ENCODE results near the gene SENP1.

The SENP1 gene

GRCh38 chr12:48019639-48020265 lies 86.1 kb downstream of the SENP1 start:
- no peak for DNase-seq (ENCODE audit: extremely low read depth in 1 of 2, low read depth in 1 of 2)

GRCh38 chr12:48018618-48018995 lies 87.3 kb downstream of the SENP1 start:
- no peak for DNase-seq (ENCODE audit: extremely low read depth in 1 of 2, low read depth in 1 of 2)

- no peak for DNase-seq (ENCODE audit: extremely low read depth in 1 of 2, low read depth in 1 of 2)
Measured at GRCh38 chr12:48017921-48018617, 87.8 kb downstream of the SENP1 start.

- no peak for DNase-seq (ENCODE audit: extremely low read depth in 1 of 2, low read depth in 1 of 2)
Measured at GRCh38 chr12:48017496-48017895, 88.4 kb downstream of the SENP1 start.

GRCh38 chr12:48016373-48017020 lies 89.4 kb downstream of the SENP1 start:
- DNase-seq (ENCODE audit: extremely low read depth in 1 of 2, low read depth in 1 of 2): no peak

GRCh38 chr12:48015954-48016353 lies 89.9 kb downstream of the SENP1 start:
- no peak for DNase-seq (ENCODE audit: extremely low read depth in 1 of 2, low read depth in 1 of 2)

GRCh38 chr12:48015129-48015528 lies 90.8 kb downstream of the SENP1 start:
- DNase-seq (ENCODE audit: extremely low read depth in 1 of 2, low read depth in 1 of 2): no peak

GRCh38 chr12:48013287-48013686 lies 92.6 kb downstream of the SENP1 start:
- no peak for DNase-seq (ENCODE audit: extremely low read depth in 1 of 2, low read depth in 1 of 2)

GRCh38 chr12:48012070-48012469 lies 93.8 kb downstream of the SENP1 start:
- DNase-seq (ENCODE audit: extremely low read depth in 1 of 2, low read depth in 1 of 2): no peak

GRCh38 chr12:48010366-48010970 lies 95.4 kb downstream of the SENP1 start:
- DNase-seq (ENCODE audit: extremely low read depth in 1 of 2, low read depth in 1 of 2): no peak

- no peak for DNase-seq (ENCODE audit: extremely low read depth in 1 of 2, low read depth in 1 of 2)
Measured at GRCh38 chr12:48009471-48009870, 96.4 kb downstream of the SENP1 start.

- DNase-seq (ENCODE audit: extremely low read depth in 1 of 2, low read depth in 1 of 2): no peak
Measured at GRCh38 chr12:48008950-48009349, 96.9 kb downstream of the SENP1 start.

- DNase-seq (ENCODE audit: extremely low read depth in 1 of 2, low read depth in 1 of 2): no peak
Measured at GRCh38 chr12:48008349-48008748, 97.5 kb downstream of the SENP1 start.

- no peak for DNase-seq (ENCODE audit: extremely low read depth in 1 of 2, low read depth in 1 of 2)
Measured at GRCh38 chr12:48007206-48007605, 98.7 kb downstream of the SENP1 start.

- DNase-seq (ENCODE audit: extremely low read depth in 1 of 2, low read depth in 1 of 2): no peak
Measured at GRCh38 chr12:48005750-48006021, 100.2 kb downstream of the SENP1 start.

- no peak for DNase-seq (ENCODE audit: extremely low read depth in 1 of 2, low read depth in 1 of 2)
Measured at GRCh38 chr12:48005001-48005749, 100.7 kb downstream of the SENP1 start.

GRCh38 chr12:48004053-48004941 lies 101.6 kb downstream of the SENP1 start, which contains the start of gene COL2A1:
TSS of gene COL2A1 (minus strand) at chr12:48004476. CDS start at chr12:48004321, 155 bp downstream.
- DNase-seq (ENCODE audit: extremely low read depth in 1 of 2, low read depth in 1 of 2): no peak

- DNase-seq (ENCODE audit: extremely low read depth in 1 of 2, low read depth in 1 of 2): no peak
Measured at GRCh38 chr12:48003226-48004052, 102.4 kb downstream of the SENP1 start.

GRCh38 chr12:48002773-48003218 lies 103.1 kb downstream of the SENP1 start:
- DNase-seq (ENCODE audit: extremely low read depth in 1 of 2, low read depth in 1 of 2): no peak

Measured in activated CD8-positive, alpha-beta memory T cell treated with anti-CD3 and anti-CD28 coated beads for 1 hour (primary cell).